ENCODE data around the gene RXRB.

GRCh38 chr6:33168639-33169038, 31.8 kb downstream of the RXRB start:
- no peak for TF ChIP-seq GATA3 (IDR thresholded peaks at IDR 0.05; ENCODE audit: low read depth, low read length)
- TF ChIP-seq GATA2 (IDR thresholded peaks at IDR 0.05; ENCODE audit: low read depth, low read length): no peak
